Non-pigmented ciliary epithelial cell (primary cell): ENCODE measurements around the gene OSBPL5.
"Not testable (repeated sequence)": the region's sequence is repeated elsewhere in the genome, so short reads cannot be mapped to it uniquely, and the experiment has no call there.

ENCODE experiments used
- DNase-seq: peaks from one replicate; pipeline ENCODE4 v3.0.0-alpha.2; 2010; ENCODE audit warnings: low read depth

The OSBPL5 gene

GRCh38 chr11:3180869-3181268 lies 15.8 kb upstream of the OSBPL5 start:
- no peak for DNase-seq

DNA sequence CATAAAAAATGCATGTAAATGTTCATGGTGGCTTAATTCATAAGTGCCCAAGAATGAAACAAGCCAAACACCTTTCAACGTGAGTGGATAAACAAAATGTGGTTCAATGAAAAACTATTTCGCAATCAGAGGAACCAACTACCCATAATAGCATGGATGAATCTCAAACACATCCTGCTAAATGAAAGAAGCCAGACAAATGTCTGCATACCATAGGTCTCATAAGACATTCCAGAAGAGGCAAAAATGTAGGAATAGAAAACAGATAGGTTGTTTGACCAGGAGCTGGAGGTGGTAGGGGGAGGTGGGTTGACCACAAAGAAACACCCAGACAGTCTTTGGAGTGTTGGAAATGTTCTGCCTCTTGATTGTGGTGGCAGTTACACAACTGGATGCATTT lies 13.2 kb upstream of the OSBPL5 start:
- peak; percentile 42 for DNase-seq

DNA sequence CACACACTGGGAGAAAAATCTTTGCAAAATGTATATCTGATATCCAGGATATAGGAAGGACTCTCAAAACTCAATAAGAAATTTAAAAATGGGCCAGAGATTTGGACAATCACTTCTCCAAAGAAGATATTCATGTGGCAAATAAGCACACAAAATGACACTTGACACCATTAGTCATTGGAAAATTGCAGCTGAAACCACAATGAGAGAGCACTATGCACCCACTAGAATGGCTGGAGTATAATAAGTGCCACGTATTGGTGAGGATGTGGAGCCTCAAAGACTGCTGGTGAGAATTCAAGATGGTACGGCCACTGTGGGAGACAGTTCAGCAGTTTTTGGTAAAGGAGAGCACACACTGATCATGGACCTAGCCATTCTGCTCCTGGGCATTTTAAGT lies 12.8 kb upstream of the OSBPL5 start:
- no peak for DNase-seq

- no peak for DNase-seq
Measured at GRCh38 chr11:3176487-3176886, 11.4 kb upstream of the OSBPL5 start.

GRCh38 chr11:3175194-3175593 lies 10.1 kb upstream of the OSBPL5 start:
- no peak for DNase-seq

DNA sequence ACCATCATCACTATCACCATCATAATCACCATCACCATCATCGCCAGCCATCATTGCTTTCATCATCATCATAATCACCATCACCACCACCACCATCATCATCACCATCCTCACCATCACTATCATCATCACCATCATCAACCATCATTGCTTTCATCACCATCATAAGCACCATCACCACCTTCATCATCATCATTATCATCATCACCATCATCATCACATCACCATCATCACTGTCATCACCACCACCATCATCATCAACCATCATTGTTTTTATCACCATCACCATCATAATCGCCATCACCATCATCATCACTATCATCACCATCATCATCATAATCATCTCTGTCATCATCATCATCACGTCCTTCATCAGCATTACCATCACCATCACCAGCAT lies 9.3 kb upstream of the OSBPL5 start:
- no peak for DNase-seq

DNA sequence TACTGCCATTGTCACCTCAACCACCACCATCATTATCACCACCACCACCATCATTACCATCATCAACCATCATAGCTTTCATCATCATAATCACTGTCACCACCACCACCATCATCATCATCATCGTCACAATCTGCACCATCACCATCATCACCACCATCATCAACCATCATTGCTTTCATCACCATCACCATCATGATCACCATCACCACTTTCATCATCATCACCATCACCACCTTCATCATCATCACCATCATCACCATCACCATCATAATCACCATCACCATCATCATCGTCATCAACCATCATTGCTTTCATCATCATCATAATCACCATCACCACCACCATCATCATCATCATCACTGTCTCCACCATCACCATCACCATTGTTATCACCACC lies 8.7 kb upstream of the OSBPL5 start:
- DNase-seq, result no peak

DNA sequence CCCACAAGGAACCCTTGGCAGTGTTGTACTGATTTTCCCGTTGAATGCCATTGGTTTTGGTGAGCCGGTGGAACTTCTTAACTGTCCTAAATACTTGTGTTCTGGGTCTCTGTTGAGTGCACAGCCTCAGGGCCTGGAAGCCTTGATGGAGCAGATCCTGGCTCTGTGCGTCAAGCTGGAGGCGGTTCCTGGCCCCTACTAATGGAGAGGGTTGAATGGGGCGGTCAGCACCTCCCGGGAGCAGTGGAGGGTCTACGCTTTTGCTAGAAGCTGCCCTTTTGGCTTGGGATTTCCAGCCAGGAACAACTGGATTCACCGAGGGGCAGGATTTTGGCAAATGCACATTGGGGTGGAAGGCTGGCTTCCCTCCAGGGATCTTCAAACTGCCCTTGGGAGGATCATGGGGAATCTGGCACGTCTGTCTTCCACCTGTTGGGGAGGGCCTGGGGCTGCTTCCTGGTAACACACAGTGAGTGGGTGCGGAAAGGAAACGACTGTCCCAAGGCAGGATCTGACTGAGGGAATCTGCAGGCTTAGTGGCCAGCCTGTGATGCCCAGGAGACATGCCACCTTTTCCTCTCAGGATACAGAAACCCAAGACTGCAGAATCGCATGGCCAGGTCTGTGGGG lies 6.9 kb upstream of the OSBPL5 start:
- DNase-seq, result no peak

DNA sequence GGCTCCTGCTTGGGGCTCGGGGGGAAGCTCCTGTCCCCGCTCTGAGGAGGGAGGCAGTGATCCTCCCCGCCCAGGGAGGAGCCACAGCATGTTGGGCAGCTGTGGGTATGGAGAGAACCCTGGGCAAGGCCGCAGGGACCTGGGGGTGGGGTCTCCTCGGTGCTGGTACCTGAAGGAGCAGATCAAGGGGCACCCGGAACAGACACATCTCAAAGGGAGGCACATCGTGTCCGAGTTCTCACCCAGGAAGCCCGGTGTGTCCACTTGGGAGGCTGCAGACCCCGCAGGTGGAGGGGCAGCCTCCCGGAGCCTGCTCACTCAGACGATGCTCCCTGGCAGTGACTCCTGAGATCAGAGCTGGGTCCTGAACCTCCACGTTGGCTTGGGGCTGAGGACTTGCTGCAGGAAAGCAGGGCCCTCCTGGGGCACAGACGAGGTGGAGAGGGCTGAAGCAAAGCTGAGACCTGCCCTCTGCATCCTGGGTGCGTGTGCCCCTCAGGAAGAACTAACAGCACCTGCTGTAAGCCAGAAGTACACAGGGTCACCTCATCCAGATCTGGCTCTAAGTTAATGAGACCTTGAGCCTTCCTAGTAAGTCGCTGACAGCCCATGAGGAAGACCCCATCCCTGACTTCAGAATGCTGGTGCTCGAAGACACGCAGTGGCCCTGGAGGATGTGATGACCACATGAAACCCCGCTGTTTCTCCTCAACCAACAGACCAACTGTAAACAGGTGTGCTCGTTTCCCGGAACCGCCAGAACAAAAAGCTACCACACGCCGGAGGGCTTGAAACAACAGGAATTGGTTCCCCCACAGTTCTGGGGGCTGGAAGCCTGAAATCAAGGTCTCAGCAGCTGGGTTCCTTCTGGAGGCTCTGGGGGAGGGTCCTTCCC lies 5.9 kb upstream of the OSBPL5 start:
- DNase-seq, result no peak

DNA sequence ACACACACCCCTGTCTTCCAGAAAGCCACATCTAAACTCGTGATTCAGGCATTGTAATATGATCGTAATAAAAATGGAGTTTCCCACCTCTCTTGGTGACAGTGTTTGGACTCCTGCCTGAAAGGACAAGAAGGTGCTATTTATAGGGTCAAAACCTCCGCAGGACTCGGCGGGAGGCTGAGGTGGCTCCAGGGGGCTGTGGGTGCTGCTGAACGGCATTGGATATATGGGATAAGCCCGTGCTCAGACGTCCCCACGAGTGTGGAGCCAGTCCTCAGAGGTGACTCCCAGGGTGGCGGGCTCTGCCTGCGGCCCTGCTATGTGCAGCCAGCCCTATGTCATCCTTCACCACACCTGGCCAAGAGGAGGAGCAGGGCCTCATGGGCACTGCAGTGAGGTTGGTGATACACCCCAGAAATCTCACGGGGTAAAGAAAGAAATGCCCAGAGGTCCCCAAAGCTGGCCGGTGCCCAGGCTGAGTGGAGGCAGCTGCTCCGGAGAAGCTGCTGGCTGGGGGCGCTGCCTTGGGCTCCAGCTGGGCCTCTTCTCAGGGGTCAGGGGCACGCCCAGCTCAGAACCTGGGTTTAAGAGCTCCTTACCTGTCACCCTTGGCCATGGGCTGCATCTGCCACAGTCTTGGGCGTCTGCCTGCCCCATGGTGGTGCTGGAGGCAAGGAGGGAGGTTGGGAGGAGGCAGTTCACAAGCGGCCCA lies 5.1 kb upstream of the OSBPL5 start:
- no peak for DNase-seq

DNA sequence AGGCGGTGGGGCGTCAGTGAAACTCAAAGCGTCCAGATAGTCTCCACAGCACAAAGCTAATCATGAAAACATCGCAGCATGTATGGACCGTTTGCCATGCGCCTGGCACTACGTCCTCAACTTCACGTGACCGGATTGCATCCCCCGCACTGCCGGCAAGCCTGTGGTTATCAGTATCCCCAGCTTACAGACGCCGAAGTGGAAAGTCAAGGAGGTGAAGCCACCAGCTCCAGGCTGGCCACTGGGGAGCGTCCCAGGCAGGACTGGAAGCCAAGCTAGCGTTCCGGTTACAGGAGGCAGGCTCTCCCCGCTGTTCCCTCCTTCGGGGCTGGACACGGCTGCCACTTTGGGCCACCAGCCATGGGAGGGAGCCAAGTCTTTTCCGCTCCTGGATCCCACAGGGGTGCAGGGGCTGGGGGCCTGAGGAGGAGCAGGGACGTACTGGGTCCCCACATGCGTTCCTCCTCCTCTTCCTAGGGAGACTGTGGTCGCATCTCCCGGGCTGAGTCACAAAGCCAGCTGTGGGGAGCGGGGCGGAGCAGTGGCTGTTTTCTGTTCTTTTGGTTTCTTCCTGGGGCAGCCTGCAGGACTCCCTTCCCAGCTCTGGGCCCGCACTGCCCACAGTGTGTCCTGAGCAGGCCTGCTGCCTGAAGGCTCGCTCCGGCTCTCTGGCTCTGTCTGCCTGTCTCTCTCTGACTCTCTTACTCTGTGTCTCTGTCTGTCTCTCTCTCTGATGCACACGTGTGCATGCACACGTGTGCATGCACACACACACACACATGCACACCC lies 4.3 kb upstream of the OSBPL5 start:
- no peak for DNase-seq

GRCh38 chr11:3168742-3169254 lies 3.7 kb upstream of the OSBPL5 start:
- not testable (repeated sequence) for DNase-seq

GRCh38 chr11:3167143-3168119 lies 2.3 kb upstream of the OSBPL5 start:
- DNase-seq, result no peak

DNA sequence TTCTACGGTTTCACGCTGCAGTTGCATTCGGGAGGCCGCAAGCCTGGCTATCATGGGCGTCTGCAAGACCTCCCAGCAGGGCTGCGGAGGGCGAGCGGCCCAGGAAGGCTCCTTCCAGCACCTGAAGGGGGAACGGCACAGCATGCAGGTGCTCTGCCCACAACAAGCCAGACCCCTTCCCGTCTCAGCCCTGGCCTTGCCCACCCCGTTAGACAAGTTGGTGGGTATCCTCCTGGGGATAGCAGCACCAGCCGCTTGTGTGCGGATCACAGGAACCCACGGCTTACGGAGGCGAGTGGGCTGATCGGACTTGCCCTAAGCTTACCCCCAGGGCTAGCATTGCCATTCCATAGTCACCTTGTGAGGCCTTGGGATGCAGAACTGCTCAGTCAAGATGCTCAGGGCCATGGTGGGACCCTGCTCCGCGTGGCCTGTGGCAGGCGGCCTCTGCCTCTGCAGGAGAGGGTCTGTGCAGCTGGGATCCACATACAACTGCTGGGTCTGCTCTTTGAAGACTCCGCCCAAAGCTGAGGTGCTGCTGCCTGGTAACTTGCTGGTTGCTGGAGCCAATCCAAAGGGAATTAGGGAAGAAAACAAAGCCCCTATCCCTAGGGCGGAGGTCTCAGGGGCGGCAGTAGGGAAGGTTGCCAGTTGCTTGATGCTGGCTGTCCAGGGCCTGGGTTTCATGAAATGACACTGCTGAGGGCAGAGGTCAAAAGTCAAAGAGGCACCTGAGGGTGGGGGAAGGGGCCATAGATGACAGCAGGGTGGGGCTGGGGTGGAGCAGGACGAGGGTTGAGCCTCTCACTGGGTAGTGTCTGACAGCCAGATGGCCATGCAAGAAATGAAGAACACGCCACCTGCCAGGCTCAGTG lies 1.4 kb upstream of the OSBPL5 start:
- DNase-seq, result no peak

DNA sequence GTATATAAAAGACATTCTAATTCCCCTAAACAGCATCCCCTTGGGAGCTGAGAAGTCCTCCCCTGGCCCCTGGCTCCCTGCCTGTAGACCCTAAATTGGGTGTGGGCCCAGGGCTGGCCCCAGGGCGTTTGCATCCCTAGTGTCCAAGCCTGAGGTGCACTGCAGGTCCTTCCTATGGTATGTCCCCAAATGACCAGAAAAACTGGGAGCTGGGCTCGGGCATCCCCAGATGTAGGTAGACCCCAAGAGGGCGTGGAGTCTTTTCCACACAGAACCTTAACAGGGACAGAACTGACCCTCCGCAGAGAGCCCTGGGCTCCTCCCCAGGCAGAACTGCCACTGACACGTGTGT lies 782 bp upstream of the OSBPL5 start:
- DNase-seq, result no peak

DNA sequence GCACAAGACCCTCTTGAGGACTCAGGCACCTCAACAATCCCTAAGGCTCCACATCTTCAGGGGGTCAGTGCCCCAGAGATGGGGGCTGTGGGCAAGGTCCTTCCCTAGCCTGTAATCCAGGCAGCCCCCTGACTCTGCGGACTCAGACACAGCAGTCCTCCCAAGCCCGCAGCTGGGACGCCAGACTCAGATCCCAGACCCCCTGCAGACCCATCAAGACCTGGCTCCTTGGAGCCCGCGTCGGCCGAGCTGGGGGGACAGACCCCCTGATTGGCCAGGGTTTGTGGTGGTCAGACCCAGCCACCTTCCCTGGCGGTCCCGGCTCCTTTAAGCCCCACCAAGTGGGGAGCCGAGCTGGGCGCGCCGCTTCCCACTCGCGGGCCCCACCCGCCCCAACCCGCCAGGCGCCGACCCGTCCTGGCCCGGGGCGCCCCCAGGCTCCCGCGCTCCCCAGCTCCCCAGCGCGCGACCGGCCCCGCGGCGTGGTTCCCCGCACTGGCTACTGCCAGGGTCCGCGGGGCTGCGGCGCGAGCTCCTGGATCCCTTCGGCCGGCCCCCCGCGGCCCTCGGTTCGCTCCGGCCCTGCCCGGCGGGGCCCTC lies 458 bp downstream of the OSBPL5 start:
- no peak for DNase-seq

GRCh38 chr11:3164138-3164551 lies 965 bp downstream of the OSBPL5 start:
- no peak for DNase-seq

DNA sequence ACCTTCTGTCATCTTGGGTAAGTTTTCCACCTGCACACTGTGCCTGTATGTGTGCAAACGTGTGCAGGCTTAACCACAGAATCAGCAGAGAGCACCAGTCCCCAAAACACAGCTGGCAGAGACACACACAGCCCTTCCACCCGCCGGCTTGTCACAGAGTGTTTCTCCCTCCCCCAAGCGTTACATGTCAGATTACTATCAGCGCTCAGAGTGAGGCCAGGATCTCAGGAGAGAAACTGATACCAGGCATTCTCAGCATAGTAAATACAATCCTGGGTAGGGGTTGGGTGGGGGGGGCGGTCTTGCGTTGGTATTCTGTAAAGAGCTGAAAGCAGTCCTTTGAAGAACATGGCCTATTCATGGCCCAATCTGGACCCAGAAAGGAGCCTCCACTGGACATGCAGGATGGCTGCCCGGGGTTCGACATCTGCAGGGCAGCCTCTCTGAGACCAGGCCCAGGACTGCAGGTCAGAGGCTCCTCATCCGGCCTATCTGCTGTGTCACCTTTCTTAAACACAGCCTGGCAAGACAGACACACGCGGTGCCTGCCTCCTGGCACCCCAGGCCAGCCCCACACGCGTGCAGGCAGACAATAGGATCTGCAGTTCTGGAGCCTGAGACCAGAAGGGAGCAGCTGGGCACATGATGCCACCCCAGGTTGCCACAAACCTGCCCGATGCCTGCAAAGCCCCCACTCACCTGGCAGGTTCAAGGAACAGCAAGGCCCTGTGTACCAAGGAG lies 1.7 kb downstream of the OSBPL5 start:
- no peak for DNase-seq
